Smooth muscle cell (in vitro differentiated cells): ENCODE data around the gene DVL1. TPM values are rescaled to one million over a fixed set of nuclear protein-coding genes. Genes with fewer than 3 reads are reported as not detected.

Source experiments
- DNase-seq: peaks from one replicate; lab custom pipeline; 2025; ENCODE audit not compliant: unreplicated experiment; lab: John Stamatoyannopoulos, UW
- H2AFZ ChIP-seq: fragments of 200-600 bp; sonication (generic); 2 replicates; pipeline ENCODE4 v1.6.0; 2016; ENCODE audit warnings: antibody characterized with exemption, low read depth, mild to moderate bottlenecking
- H3F3A ChIP-seq: fragments of 200-600 bp; sonication (generic); 2 replicates; pipeline ENCODE4 v1.6.0; 2017; ENCODE audit warnings: antibody characterized with exemption, low read depth
- H3K27ac ChIP-seq: fragments of 200-600 bp; sonication (generic); 2 replicates; pipeline ENCODE4 v1.5.1; 2016; ENCODE audit warnings: low read depth, mild to moderate bottlenecking
- H3K27me3 ChIP-seq: fragments of 200-600 bp; sonication (generic); 2 replicates; pipeline ENCODE4 v1.6.1; 2016; ENCODE audit warnings: low read depth, mild to moderate bottlenecking
- H3K36me3 ChIP-seq: fragments of 200-600 bp; sonication (generic); 2 replicates; pipeline ENCODE4 v1.5.1; 2016; ENCODE audit warnings: low read depth
- H3K4me1 ChIP-seq: fragments of 200-600 bp; sonication (generic); 2 replicates; pipeline ENCODE4 v1.5.1; 2016; ENCODE audit warnings: low read depth
- H3K4me2 ChIP-seq: fragments of 200-600 bp; sonication (generic); 2 replicates; pipeline ENCODE4 v1.6.0; 2016; ENCODE audit warnings: mild to moderate bottlenecking
- H3K4me3 ChIP-seq: fragments of 200-600 bp; sonication (generic); 2 replicates; pipeline ENCODE4 v1.5.1; 2016; ENCODE audit warnings: mild to moderate bottlenecking
- H3K79me2 ChIP-seq: fragments of 200-600 bp; sonication (generic); 2 replicates; pipeline ENCODE4 v1.6.0; 2016; ENCODE audit warnings: low read depth, mild to moderate bottlenecking
- H3K9ac ChIP-seq: fragments of 200-600 bp; sonication (generic); 2 replicates; pipeline ENCODE4 v1.6.0; 2016; ENCODE audit warnings: low read depth
- H3K9me3 ChIP-seq: fragments of 200-600 bp; sonication (generic); replicated peaks from 2 replicates; pipeline ENCODE4 v1.5.1; 2016; ENCODE audit warnings: low read depth
- H4K20me1 ChIP-seq: fragments of 200-600 bp; sonication (generic); 2 replicates; pipeline ENCODE4 v1.6.0; 2016; ENCODE audit warnings: low read depth
- CTCF ChIP-seq: fragments of 200-600 bp; sonication (generic); IDR thresholded peaks from 2 replicates; pipeline ENCODE4 v1.5.1; 2017; ENCODE audit warnings: borderline replicate concordance, mild to moderate bottlenecking, antibody characterized with exemption; ENCODE audit not compliant: insufficient read depth, poor library complexity, severe bottlenecking
- WGBS: methylation state at CpG from one replicate; pipeline ENCODE4 v1.1.7; 2016; ENCODE audit warnings: low lambda C conversion rate; 5-methylcytosine and 5-hydroxymethylcytosine counted together
- polyA plus RNA-seq: library from polyadenylated mRNA; unstranded; fragments of >200 nt; fragmentation: Nextera tagmentation; extraction: Ambion mirVana; gene quantifications from 2 replicates; pipeline ENCODE4 v1.2.1, GENCODE V29; 2016
- total RNA-seq: library from RNA; depleted of rRNA; stranded (reverse); fragments of >200 nt; gene quantifications from 2 replicates; pipeline ENCODE4 v1.2.3, GENCODE V29; 2014

DVL1 gene
- total and polyA plus RNA-seq, 2 experiments from 2014 or later: 28.5 to 28.7 TPM

GRCh38 chr1:1342061-1342562, 7.1 kb downstream of the DVL1 start:
- Histone ChIP-seq H3K79me2 (peaks cover 39% of the 10 kb centered on the region), H3F3A (no peaks in the 10 kb centered on the region), H3K4me2 (no peak overlapping the region), H3K36me3 (no peaks in the 10 kb centered on the region), H3K9ac (no peak overlapping the region), H3K9me3 (no peaks in the 10 kb centered on the region), H3K4me3 (no peak overlapping the region), H4K20me1 (peaks cover 69% of the 10 kb centered on the region), H2AFZ (no peak overlapping the region), H3K27me3 (no peaks in the 10 kb centered on the region), H3K27ac (no peak overlapping the region), H3K4me1 (no peaks in the 10 kb centered on the region)
- no peak for DNase-seq
- TF ChIP-seq CTCF: no peak
- WGBS: 96% methylated on average over 23 of the region's 28 CpGs

GRCh38 chr1:1341549-1342021, 7.6 kb downstream of the DVL1 start:
- H3F3A ChIP-seq: no peaks in the 10 kb centered on the region

GRCh38 chr1:1340791-1341548, 8.2 kb downstream of the DVL1 start:
- H2AFZ ChIP-seq: no peak overlapping the region
- H3F3A ChIP-seq: no peaks in the 10 kb centered on the region
- H3K9me3 ChIP-seq: no peaks in the 10 kb centered on the region
- no peak overlapping the region for H3K4me2 ChIP-seq
- H3K4me3 ChIP-seq: no peak overlapping the region
- no peaks in the 10 kb centered on the region for H3K36me3 ChIP-seq
- H3K27me3 ChIP-seq: no peaks in the 10 kb centered on the region
- H3K79me2 ChIP-seq: peaks cover 28% of the 10 kb centered on the region
- peaks cover 57% of the 10 kb centered on the region for H4K20me1 ChIP-seq
- no peaks in the 10 kb centered on the region for H3K4me1 ChIP-seq
- no peak overlapping the region for H3K9ac ChIP-seq
- no peak for TF ChIP-seq CTCF
- no peak overlapping the region for H3K27ac ChIP-seq
- 95% methylated on average over 33 of the region's 36 CpGs for WGBS
- no peak for DNase-seq

More at GRCh38 chr1:1341549-1342021, 7.6 kb downstream of the DVL1 start:
- DNase-seq: no peak
- H3K9me3 ChIP-seq: no peaks in the 10 kb centered on the region
- H3K27ac ChIP-seq: no peak overlapping the region
- TF ChIP-seq CTCF: no peak
- 98% methylated on average over 17 of the region's 17 CpGs for WGBS
- no peaks in the 10 kb centered on the region for H3K4me1 ChIP-seq
- H3K4me3 ChIP-seq: no peak overlapping the region
- H3K4me2 ChIP-seq: no peak overlapping the region
- no peaks in the 10 kb centered on the region for H3K27me3 ChIP-seq
- no peak overlapping the region for H3K9ac ChIP-seq
- no peaks in the 10 kb centered on the region for H3K36me3 ChIP-seq
- H4K20me1 ChIP-seq: peaks cover 63% of the 10 kb centered on the region
- peaks cover 34% of the 10 kb centered on the region for H3K79me2 ChIP-seq
- no peak overlapping the region for H2AFZ ChIP-seq
